ENCODE results near the gene OR1N1.

GRCh38 chr9:122552812-122553211, 25.7 kb upstream of the OR1N1 start, which contains the start of gene OR1N2:
- TF ChIP-seq EZH2phosphoT487 (IDR thresholded peaks at IDR 0.05; ENCODE audit: unreplicated experiment) (no peak), REST (IDR thresholded peaks at IDR 0.05; ENCODE audit: unreplicated experiment) (no peak), CTCF (conservative IDR thresholded peaks at IDR 0.05; ENCODE audit: low read depth in 2 of 2) (no peak), POLR2AphosphoS5 (IDR thresholded peaks at IDR 0.05; ENCODE audit: low read depth) (no peak), ZNF331 (CRISPR knock-in tag; IDR thresholded peaks at IDR 0.05; ENCODE audit: low read depth) (no peak), EZH2 (IDR thresholded peaks at IDR 0.05; ENCODE audit: low read depth, unreplicated experiment) (no peak), ETS1 (IDR thresholded peaks at IDR 0.05) (no peak), CREB1 (CRISPR knock-in tag; IDR thresholded peaks at IDR 0.05; ENCODE audit: low read depth) (no peak), STAT1 (IDR thresholded peaks at IDR 0.05; ENCODE audit: unreplicated experiment) (no peak)
